CD4-positive, alpha-beta T cell treated with Interleukin-15 for 1 hour (primary cell): ENCODE measurements around the gene RBFOX1.

ENCODE experiments used
- DNase-seq: peaks from one replicate; pipeline ENCODE4 v3.0.0-alpha.2; 2020

Gene RBFOX1

GRCh38 chr16:7422036-7422888 is 89.6 kb downstream of the RBFOX1 start:
- no peak for DNase-seq

GRCh38 chr16:7423434-7424044 is 90.9 kb downstream of the RBFOX1 start:
- no peak for DNase-seq

- no peak for DNase-seq
These were observed 93.5 kb downstream of the RBFOX1 start for GRCh38 chr16:7426161-7426560.

GRCh38 chr16:7431723-7432122 is 99.1 kb downstream of the RBFOX1 start:
- no peak for DNase-seq

- no peak for DNase-seq
These were observed 103.7 kb downstream of the RBFOX1 start for GRCh38 chr16:7436306-7436705.

- DNase-seq = no peak
These were observed 104.6 kb downstream of the RBFOX1 start for GRCh38 chr16:7437135-7437804.

GRCh38 chr16:7437843-7438242 is 105.2 kb downstream of the RBFOX1 start:
- DNase-seq = no peak

GRCh38 chr16:7438601-7439000 is 106.0 kb downstream of the RBFOX1 start:
- no peak for DNase-seq

GRCh38 chr16:7439518-7439917 is 106.9 kb downstream of the RBFOX1 start:
- no peak for DNase-seq

GRCh38 chr16:7440886-7441400 is 108.3 kb downstream of the RBFOX1 start:
- no peak for DNase-seq

GRCh38 chr16:7442050-7442449 is 109.4 kb downstream of the RBFOX1 start:
- no peak for DNase-seq

- DNase-seq = no peak
These were observed 110.5 kb downstream of the RBFOX1 start for GRCh38 chr16:7443142-7443541.

GRCh38 chr16:7443648-7444365 is 111.2 kb downstream of the RBFOX1 start:
- no peak for DNase-seq

GRCh38 chr16:7449306-7449705 is 116.7 kb downstream of the RBFOX1 start:
- DNase-seq = no peak

GRCh38 chr16:7449808-7450207 is 117.2 kb downstream of the RBFOX1 start:
- no peak for DNase-seq

GRCh38 chr16:7450440-7450839 is 117.8 kb downstream of the RBFOX1 start:
- DNase-seq = no peak

GRCh38 chr16:7452090-7452489 is 119.4 kb downstream of the RBFOX1 start:
- no peak for DNase-seq

GRCh38 chr16:7456211-7456610 is 123.6 kb downstream of the RBFOX1 start:
- DNase-seq = no peak

GRCh38 chr16:7458144-7458543 is 125.5 kb downstream of the RBFOX1 start:
- no peak for DNase-seq

- DNase-seq = no peak
These were observed 137.7 kb downstream of the RBFOX1 start for GRCh38 chr16:7470344-7470743.

GRCh38 chr16:7471268-7471667 is 138.6 kb downstream of the RBFOX1 start:
- no peak for DNase-seq

- no peak for DNase-seq
These were observed 149.4 kb downstream of the RBFOX1 start for GRCh38 chr16:7482032-7482431.
